Neural cell (in vitro differentiated cells): Measurements from ENCODE around the gene MTCL1.

Source experiments
- CTCF ChIP-seq: fragments of 450-650 bp; IDR thresholded peaks from 2 replicates; pipeline ENCODE4 v1.5.1; 2014; ENCODE audit warnings: antibody characterized with exemption, mild to moderate bottlenecking, moderate library complexity; ENCODE audit not compliant: poor library complexity, severe bottlenecking
- EP300 ChIP-seq: fragments of 450-650 bp; conservative IDR thresholded peaks from 2 replicates; pipeline ENCODE4 v1.6.1; 2014; ENCODE audit warnings: antibody characterized with exemption, mild to moderate bottlenecking, moderate library complexity; ENCODE audit not compliant: poor library complexity, severe bottlenecking
- EZH2 ChIP-seq: fragments of 200-600, 300-800 bp; shearing (Covaris generic), sonication (generic); IDR thresholded peaks from 2 replicates; pipeline ENCODE4 v1.6.1; 2014; ENCODE audit warnings: antibody characterized with exemption, low read length, borderline replicate concordance, mild to moderate bottlenecking; ENCODE audit not compliant: insufficient read depth, poor library complexity, severe bottlenecking
- RAD21 ChIP-seq: fragments of 450-650 bp; conservative IDR thresholded peaks from 2 replicates; pipeline ENCODE4 v1.6.1; 2014; ENCODE audit warnings: antibody characterized with exemption, mild to moderate bottlenecking, moderate library complexity
- REST ChIP-seq: IDR thresholded peaks from 2 replicates; pipeline ENCODE4 v1.6.1; 2012; ENCODE audit warnings: borderline replicate concordance
- SMC3 ChIP-seq: fragments of 450-650 bp; conservative IDR thresholded peaks from 2 replicates; pipeline ENCODE4 v1.6.1; 2014; ENCODE audit warnings: antibody characterized with exemption, mild to moderate bottlenecking, moderate library complexity; ENCODE audit not compliant: poor library complexity

- TF ChIP-seq CTCF = no peak
- TF ChIP-seq EZH2 = no peak
- no peak for TF ChIP-seq SMC3
- no peak for TF ChIP-seq REST
- no peak for TF ChIP-seq RAD21
- no peak for TF ChIP-seq EP300
Observed at GRCh38 chr18:8831531-8831930, 126.2 kb downstream of the MTCL1 start.
